SH-SY5Y (cell line): ENCODE data around the gene DYNC2H1.

Experiments used
- GATA2 ChIP-seq: IDR thresholded peaks from 2 replicates; pipeline ENCODE4 v1.6.1; 2011; ENCODE audit warnings: mild to moderate bottlenecking, low read depth, low read length
- GATA3 ChIP-seq: IDR thresholded peaks from 2 replicates; pipeline ENCODE4 v1.6.1; 2011; ENCODE audit warnings: low read depth, mild to moderate bottlenecking, low read length, moderate library complexity

- TF ChIP-seq GATA2, result no peak
- no peak for TF ChIP-seq GATA3
Observed at GRCh38 chr11:103378931-103379330, 269.7 kb downstream of the DYNC2H1 start.
